Measurements from ENCODE around the gene HIC2.

DNA sequence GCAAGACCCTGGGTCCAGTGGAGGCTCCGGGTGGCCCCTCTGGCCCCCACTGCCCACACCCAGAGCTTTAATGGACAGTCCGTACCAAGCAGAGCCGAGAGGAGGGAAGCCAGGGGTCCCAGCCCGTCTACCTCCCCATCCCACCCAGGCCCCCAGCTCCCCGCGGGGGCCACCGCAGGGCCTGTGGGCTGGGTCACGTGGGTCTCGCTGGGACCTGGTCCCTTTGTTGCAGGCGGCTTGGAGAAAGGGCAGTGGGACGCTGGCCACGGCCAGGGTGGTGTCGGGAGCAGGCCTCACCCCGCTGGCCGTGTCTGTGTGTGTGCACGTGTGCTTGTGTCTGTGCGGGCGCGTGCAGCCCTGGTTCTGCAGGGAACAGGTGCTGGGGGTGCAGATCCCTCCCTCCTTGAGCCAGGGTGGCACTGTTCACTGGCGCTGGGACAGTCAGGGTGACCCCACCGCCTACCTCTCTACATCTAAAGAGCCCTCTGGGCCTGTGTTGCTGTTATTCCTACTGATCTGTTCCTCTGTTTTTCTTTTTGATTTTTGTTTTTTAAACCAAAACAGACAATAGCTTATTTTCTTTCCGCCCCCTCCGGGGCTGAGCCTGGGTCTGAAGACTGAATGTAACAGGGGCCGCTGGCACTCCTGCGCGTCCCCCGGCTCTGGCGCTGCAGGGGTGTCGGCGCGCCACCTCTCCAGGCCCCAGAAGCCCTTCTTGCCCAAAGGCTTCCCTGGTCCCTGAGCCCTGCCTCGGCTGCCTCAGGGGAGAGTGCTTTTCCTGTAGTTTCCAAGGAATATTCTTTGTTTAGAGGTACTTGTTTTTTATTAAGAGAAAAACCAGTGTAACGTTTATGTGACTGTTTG is 29.9 kb downstream of the HIC2 start:
- TF ChIP-seq POLR2A (IDR thresholded peaks at IDR 0.05; ENCODE audit: low read depth, low read length) (no peak), IRF3 (IDR thresholded peaks at IDR 0.05) (no peak), SUZ12 (IDR thresholded peaks at IDR 0.05; ENCODE audit: unreplicated experiment) (no peak), MXI1 (IDR thresholded peaks at IDR 0.05; ENCODE audit: low read depth, low read length) (no peak), ATF3 (IDR thresholded peaks at IDR 0.05; ENCODE audit: borderline replicate concordance, extremely low read depth, low read depth, low read length) (no peak), RFX5 (IDR thresholded peaks at IDR 0.05; ENCODE audit: low read depth, low read length) (no peak), SIX5 (IDR thresholded peaks at IDR 0.05; ENCODE audit: low read depth, low read length, severe bottlenecking) (no peak)

Data from GM12878 (cell line).